ENCODE results near the gene SPRED1.
A peak's percentile ranks its signal among the peaks of the same experiment; 100 is the strongest.

SPRED1 gene

GRCh38 chr15:38252481-38253350 is at the start of gene SPRED1:
Gene SPRED1 (plus strand): TSS chr15:38252836. CDS start chr15:38253186, 350 bp downstream.
- no peak for DNase-seq (ENCODE audit: low read depth in 2 of 2)

- DNase-seq (ENCODE audit: low read depth in 2 of 2) = no peak
These were observed 46.9 kb upstream of the SPRED1 start for GRCh38 chr15:38205526-38206272.

GRCh38 chr15:38207621-38208020 is 45.0 kb upstream of the SPRED1 start:
- DNase-seq (ENCODE audit: low read depth in 2 of 2) = no peak

DNA sequence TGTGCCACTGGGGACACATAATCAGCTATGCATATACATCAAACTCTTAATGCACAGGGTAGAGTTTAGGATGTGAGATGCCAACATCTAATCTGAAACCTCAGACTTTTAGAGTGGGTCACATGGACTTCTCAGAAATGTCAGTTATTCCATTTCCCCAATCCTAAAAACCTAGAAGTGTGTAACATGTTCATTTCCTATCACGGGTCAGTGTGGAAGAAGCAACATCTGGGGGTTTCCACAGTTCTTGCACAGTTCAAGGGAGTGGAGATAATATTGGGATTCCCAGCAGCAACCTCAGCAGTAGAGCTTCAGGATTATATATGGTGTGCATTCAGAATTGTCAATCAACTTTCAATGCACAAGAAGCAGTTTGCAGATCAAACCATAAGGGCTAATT is 44.4 kb upstream of the SPRED1 start:
- no peak for DNase-seq (ENCODE audit: low read depth in 2 of 2)

DNA sequence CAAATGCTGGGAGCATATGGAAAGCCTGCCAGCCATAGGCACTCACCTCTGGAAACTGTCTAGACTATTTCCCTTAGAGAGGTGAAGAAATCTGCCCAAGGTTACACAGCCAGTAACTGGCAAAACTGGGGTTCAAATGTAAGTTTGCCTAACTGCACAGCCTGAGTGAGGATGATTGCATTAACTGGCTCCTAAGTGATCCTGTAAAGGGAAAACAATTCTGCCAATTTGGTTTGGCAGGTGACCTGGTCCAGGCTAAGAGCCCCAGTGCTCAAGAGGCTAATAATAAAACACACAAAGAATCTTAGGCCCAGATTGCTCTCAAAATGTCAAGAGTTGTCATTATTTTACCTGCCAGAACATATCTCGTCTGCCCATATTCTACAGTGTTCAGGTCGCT is 43.9 kb upstream of the SPRED1 start:
- DNase-seq (ENCODE audit: low read depth in 2 of 2) = no peak

DNA sequence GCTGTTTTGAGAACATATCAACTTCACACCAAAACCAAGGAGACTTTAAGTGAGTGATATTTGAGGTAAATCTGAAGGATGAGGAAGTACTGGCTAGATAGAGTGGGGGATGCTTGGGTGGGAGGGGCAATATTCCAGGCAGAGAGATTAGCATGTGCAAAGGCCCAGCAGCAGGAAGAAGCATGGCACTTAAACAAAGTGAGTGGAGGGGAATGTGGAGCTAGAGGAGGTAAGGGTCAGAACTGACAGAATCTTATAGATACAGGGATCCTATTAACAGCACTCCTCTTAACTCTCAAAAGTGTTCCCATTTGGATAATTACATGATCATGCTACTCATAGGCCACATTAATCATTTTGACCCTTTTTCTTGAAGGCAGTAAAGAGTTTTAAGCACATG is 41.4 kb upstream of the SPRED1 start:
- DNase-seq (ENCODE audit: low read depth in 2 of 2) = no peak

DNA sequence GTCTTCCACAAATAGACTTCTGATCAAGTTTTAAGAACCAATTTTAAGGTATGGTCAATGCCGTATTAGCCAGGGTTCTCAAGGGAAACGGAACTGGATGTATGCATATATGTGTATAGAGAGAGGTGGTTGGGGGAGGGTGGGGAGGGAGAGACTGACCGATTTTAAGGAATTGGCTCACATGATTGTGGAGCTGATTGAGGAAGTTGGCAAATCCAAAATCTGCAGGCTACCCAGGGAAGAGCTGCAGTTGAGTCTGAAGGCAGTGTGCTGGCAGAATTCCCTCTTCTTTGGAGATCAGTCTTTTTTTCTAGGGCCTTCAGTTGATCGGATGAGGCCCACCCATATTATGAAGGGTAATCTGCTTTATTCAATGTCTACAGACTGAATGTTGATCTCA is 40.8 kb upstream of the SPRED1 start:
- no peak for DNase-seq (ENCODE audit: low read depth in 2 of 2)

DNA sequence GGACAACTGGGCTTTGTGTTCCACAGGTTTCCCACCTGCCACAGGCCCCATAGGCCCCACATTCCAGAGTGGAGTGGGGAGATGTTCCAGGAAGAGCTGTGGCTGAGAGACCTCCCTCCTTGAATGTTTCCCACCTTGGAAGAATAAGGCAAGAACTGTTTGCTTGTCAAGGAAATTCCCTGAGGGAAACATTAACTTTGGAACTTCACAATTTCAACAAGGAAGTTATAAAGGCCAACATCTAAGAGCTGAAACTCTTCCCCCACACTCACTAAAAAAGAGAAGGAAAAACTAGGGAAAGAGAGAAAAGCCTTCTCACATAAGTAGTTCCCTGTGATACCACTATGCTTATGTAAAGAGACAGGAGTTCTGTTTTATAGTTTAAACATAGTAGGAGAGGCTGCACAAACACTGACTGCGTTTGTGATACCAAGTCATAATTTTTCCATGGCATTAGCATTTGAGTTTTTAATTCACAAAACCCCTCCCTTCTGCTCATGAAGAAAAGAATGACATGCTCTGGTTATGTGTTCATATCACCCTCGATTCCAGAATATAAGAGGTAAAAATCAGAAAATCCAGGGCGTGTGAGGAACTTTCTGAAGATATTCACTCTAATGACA is 39.8 kb upstream of the SPRED1 start:
- DNase-seq (ENCODE audit: low read depth in 2 of 2) = no peak

GRCh38 chr15:38213356-38213755 is 39.3 kb upstream of the SPRED1 start:
- no peak for DNase-seq (ENCODE audit: low read depth in 2 of 2)

- DNase-seq (ENCODE audit: low read depth in 2 of 2) = no peak
These were observed 36.9 kb upstream of the SPRED1 start for GRCh38 chr15:38215707-38216106.

DNA sequence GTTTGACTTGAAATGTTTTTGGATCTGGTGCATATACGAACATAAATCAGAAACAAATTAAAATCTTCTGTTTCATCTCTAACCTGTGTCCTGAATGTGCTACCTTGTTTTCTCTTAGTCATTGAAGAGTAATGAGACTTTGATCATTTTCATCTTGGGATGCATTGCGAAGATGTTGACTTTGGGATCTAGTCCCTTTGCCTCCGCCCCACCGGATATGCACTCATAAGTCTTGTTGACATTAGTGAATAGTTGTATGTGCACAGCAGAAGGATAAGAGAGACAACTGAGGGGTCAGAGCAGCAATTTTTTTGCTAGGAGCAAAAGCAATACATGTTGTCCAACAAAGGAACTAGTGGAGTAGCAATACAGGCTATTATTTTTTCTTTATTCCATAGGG is 35.9 kb upstream of the SPRED1 start:
- peak in 1 of 2 experiments; percentile 15 for DNase-seq (ENCODE audit: low read depth in 2 of 2)

DNA sequence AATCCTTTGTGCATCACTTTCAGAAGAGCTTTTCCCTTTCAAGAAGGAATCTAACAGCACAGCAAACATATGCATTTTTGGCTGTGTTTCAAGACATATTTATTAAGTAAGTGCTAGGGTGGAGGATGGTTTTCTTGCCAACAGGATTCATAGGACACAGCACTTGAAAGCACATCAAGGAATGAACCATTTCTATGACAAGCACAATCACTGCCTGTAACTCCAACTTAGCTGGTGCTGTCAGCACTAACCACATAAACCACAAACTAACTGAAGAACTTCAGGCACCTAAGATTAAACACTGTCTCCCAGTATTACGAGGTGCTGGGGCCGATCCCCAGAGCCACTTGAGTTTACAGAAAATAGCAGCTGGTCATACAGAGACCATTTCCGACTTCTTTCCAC is 35.4 kb upstream of the SPRED1 start:
- DNase-seq (ENCODE audit: low read depth in 2 of 2) = peak; percentile 82 to 85

- DNase-seq (ENCODE audit: low read depth in 2 of 2) = peak in 1 of 2 experiments; percentile 32
These were observed 34.6 kb upstream of the SPRED1 start for GRCh38 chr15:38217788-38218609.

DNA sequence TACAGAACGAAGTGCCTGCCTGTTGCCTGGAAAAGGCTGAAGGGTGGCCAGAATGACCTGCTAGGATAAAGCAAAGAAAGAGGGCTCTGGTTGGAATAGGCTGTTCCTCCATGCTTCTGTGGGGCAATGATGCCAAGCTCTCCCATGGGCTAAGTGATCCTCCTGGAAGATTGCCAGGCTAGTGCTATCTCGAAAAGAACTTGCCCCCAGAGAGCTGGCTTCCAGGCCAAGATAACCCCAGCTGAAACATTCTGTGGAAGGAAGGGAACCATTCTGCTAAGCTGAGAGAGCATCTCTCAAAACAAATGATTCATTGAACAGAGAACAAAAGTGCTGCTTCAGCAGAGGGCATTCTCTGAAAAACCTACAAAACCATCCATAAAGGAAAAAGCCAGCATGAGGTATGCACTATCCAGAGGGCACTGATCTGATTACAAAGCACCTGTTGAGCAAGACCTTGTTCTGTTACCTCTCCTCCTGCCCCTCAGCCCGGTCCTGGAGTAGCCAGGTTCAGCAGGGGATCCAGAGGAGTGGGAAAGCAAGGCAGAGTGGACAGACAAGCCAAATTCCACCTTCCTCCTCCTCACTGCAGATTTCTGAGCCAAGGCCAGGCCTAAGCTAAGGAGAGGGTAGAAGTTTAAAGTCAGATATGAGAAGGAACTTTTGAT is 31.9 kb upstream of the SPRED1 start:
- no peak for DNase-seq (ENCODE audit: low read depth in 2 of 2)

GRCh38 chr15:38224486-38224885 is 28.1 kb upstream of the SPRED1 start:
- DNase-seq (ENCODE audit: low read depth in 2 of 2) = no peak

DNA sequence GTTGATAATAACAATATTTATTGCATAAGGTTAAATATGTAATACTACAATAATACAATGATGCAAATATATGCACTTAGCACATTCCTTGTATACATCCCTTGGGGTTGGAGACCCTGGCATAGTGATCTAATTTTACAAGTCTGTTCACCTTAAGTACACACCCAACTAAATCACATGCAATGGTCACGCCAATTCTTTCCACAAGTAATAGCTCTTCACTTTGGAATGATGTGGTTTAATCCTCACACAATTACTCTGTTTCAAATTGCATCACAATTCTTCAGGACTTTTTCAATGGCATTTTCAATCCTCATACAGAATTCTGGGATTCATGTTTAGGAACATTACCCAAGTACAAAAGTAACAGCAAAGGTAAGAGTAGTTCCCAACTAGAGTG is 27.3 kb upstream of the SPRED1 start:
- DNase-seq (ENCODE audit: low read depth in 2 of 2) = no peak

DNA sequence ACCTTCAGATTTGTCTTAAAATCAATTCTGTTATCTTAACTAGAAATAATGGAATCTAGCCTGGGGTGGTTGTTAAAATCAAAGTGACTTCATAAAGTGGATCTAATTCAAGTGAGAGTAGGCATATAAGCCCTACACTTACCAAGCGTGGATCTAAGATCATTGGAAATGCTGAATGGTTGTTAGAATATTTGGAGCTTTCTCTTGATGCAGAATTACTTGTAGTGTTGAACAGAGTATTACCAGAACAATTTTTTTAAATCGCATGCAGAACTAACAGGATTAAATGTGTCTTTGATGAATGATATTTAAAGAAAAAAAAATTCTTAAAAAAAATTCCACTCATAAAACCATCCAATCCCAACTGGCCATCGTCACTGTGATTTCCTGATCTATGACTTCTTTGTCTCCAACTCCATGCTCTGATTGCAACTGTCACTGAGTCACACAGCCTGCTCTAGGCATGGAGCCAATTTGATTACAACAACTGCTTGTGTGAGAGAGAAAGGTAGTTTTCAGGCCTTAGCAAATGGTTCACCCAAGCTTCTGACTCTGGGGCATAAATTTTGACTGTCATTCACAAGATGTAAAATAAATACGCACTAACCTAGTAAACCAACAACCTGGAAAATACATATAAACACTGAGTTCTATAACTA is 25.9 kb upstream of the SPRED1 start:
- peak; percentile 61 to 62 for DNase-seq (ENCODE audit: low read depth in 2 of 2)

DNA sequence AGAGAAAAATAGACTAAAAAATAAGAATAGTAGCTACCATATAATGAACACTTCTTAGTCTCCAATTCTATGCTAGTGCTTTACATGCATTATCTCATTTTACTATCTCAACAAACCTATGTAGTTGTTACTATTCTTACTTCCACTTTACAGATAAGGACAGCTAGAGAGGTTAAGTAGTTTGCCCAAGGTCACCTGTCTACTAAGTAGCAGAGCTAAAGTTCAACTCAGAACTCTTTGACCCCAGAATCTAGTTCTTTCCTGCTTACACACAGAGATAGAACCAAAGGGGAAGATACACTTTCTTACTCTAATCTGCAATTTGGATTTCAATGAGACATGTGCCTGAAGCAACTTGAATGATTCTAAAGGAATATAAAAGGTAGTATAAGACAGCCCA is 24.7 kb upstream of the SPRED1 start:
- DNase-seq (ENCODE audit: low read depth in 2 of 2) = no peak

GRCh38 chr15:38228618-38229017 is 24.0 kb upstream of the SPRED1 start:
- no peak for DNase-seq (ENCODE audit: low read depth in 2 of 2)

DNA sequence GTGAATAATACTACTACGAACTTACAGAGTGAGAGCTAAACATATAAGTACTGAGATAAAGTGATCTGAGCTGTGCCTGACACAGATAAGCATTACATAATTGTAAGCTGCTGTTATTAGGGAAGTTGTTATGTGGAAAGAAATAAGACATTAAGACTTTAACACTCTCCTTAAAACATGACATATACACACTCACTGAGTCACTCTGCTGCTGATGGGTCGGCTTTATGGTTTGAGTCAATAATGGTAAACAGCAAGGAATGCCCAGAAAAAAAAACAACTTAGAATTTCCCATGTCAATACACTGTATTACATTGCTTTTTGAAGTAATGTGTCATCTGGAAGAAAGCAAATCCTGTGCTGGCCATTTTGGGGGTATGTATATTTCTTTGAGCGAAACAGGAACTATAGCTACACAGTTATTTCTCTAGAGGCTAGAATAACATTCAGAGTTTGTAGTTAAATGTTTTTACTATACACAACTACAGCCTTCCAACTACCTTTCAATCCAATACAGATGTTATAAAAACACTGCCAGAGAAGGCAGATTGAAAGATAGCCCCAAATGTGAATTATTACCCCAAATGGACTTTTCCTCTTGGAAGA is 22.8 kb upstream of the SPRED1 start:
- DNase-seq (ENCODE audit: low read depth in 2 of 2) = no peak

Data from fibroblast of skin of left quadriceps (primary cell).